ENCODE measurements around the gene ADAMTS17.

ADAMTS17 gene

GRCh38 chr15:100249096-100249815 lies 92.5 kb downstream of the ADAMTS17 start:
- no peaks in the 10 kb centered on the region for H3K79me2 ChIP-seq (ENCODE audit: low read length)

GRCh38 chr15:100248236-100248635 lies 93.5 kb downstream of the ADAMTS17 start:
- Histone ChIP-seq H3K4me3 (ENCODE audit: low read length) (no peak overlapping the region), H2AFZ (ENCODE audit: low read depth, low read length) (no peak overlapping the region), H3K27me3 (ENCODE audit: low read depth, low read length) (no peaks in the 10 kb centered on the region), H3K27ac (ENCODE audit: low read length) (no peak overlapping the region), H3K4me2 (ENCODE audit: low read length) (no peak overlapping the region), H3K79me2 (ENCODE audit: low read length) (no peaks in the 10 kb centered on the region), H3K9ac (ENCODE audit: low read length) (no peak overlapping the region), H4K20me1 (ENCODE audit: insufficient read depth, low read length) (no peaks in the 10 kb centered on the region), H3K9me3 (ENCODE audit: insufficient read depth, low read length) (no peaks in the 10 kb centered on the region), H3K4me1 (ENCODE audit: low read length) (no peaks in the 10 kb centered on the region), H3K36me3 (replicated peaks; ENCODE audit: low read depth, low read length) (no peaks in the 10 kb centered on the region)
- TF ChIP-seq, protein P1, sequence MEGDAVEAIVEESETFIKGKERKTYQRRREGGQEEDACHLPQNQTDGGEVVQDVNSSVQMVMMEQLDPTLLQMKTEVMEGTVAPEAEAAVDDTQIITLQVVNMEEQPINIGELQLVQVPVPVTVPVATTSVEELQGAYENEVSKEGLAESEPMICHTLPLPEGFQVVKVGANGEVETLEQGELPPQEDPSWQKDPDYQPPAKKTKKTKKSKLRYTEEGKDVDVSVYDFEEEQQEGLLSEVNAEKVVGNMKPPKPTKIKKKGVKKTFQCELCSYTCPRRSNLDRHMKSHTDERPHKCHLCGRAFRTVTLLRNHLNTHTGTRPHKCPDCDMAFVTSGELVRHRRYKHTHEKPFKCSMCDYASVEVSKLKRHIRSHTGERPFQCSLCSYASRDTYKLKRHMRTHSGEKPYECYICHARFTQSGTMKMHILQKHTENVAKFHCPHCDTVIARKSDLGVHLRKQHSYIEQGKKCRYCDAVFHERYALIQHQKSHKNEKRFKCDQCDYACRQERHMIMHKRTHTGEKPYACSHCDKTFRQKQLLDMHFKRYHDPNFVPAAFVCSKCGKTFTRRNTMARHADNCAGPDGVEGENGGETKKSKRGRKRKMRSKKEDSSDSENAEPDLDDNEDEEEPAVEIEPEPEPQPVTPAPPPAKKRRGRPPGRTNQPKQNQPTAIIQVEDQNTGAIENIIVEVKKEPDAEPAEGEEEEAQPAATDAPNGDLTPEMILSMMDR (IDR thresholded peaks at IDR 0.05; ENCODE audit: low read depth, low read length), result no peak

More at GRCh38 chr15:100249096-100249815, 92.5 kb downstream of the ADAMTS17 start:
- H3K36me3 ChIP-seq (replicated peaks; ENCODE audit: low read depth, low read length), result no peaks in the 10 kb centered on the region
- no peak overlapping the region for H3K9ac ChIP-seq (ENCODE audit: low read length)
- H4K20me1 ChIP-seq (ENCODE audit: insufficient read depth, low read length), result no peaks in the 10 kb centered on the region
- no peaks in the 10 kb centered on the region for H3K4me1 ChIP-seq (ENCODE audit: low read length)
- H3K4me3 ChIP-seq (ENCODE audit: low read length), result no peak overlapping the region
- H3K27ac ChIP-seq (ENCODE audit: low read length), result no peak overlapping the region
- TF ChIP-seq EZH2phosphoT487 (IDR thresholded peaks at IDR 0.05; ENCODE audit: low read depth), result no peak
- TF ChIP-seq, protein P1 (IDR thresholded peaks at IDR 0.05; ENCODE audit: low read depth, low read length), result no peak
- H3K27me3 ChIP-seq (ENCODE audit: low read depth, low read length), result no peaks in the 10 kb centered on the region
- no peak overlapping the region for H2AFZ ChIP-seq (ENCODE audit: low read depth, low read length)
- H3K9me3 ChIP-seq (ENCODE audit: insufficient read depth, low read length), result no peaks in the 10 kb centered on the region
- no peak overlapping the region for H3K4me2 ChIP-seq (ENCODE audit: low read length)

GRCh38 chr15:100247228-100248225 lies 94.2 kb downstream of the ADAMTS17 start:
- TF ChIP-seq, protein P1 (IDR thresholded peaks at IDR 0.05; ENCODE audit: low read depth, low read length), result no peak
- Histone ChIP-seq H3K4me1 (ENCODE audit: low read length) (no peaks in the 10 kb centered on the region), H3K27me3 (ENCODE audit: low read depth, low read length) (no peaks in the 10 kb centered on the region), H3K9ac (ENCODE audit: low read length) (no peak overlapping the region), H3K9me3 (ENCODE audit: insufficient read depth, low read length) (no peaks in the 10 kb centered on the region), H3K4me3 (ENCODE audit: low read length) (no peak overlapping the region), H3K27ac (ENCODE audit: low read length) (no peak overlapping the region), H4K20me1 (ENCODE audit: insufficient read depth, low read length) (no peaks in the 10 kb centered on the region), H3K79me2 (ENCODE audit: low read length) (no peaks in the 10 kb centered on the region), H2AFZ (ENCODE audit: low read depth, low read length) (no peak overlapping the region), H3K36me3 (replicated peaks; ENCODE audit: low read depth, low read length) (no peaks in the 10 kb centered on the region), H3K4me2 (ENCODE audit: low read length) (no peak overlapping the region)

DNA sequence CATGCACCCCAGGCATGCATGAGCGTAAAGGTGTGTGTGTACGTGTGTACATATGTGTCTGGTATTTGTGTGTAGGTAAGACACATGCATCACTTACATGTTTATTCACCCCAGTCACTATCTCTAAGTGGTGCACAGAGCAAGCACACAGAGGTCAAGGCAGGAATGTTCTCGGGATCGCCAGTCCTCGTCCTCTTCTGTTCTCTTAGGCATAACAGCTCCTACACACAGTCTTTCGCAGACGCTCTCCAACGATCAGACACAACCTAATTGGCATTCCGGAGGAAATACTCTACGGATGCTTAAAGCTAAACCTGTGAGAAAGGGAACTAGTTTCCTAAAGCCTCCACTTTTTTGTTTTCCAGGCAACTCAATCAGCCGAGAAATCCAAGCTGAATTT lies 95.9 kb downstream of the ADAMTS17 start:
- TF ChIP-seq EZH2phosphoT487 (IDR thresholded peaks at IDR 0.05; ENCODE audit: low read depth), result no peak
- TF ChIP-seq, protein P1 (IDR thresholded peaks at IDR 0.05; ENCODE audit: low read depth, low read length), result no peak
- H3K27ac ChIP-seq (ENCODE audit: low read length), result no peak overlapping the region
- no peak overlapping the region for H3K9ac ChIP-seq (ENCODE audit: low read length)
- no peak overlapping the region for H2AFZ ChIP-seq (ENCODE audit: low read depth, low read length)
- H3K27me3 ChIP-seq (ENCODE audit: low read depth, low read length), result no peaks in the 10 kb centered on the region
- no peaks in the 10 kb centered on the region for H4K20me1 ChIP-seq (ENCODE audit: insufficient read depth, low read length)
- H3K4me1 ChIP-seq (ENCODE audit: low read length), result no peaks in the 10 kb centered on the region
- H3K36me3 ChIP-seq (replicated peaks; ENCODE audit: low read depth, low read length), result no peaks in the 10 kb centered on the region
- no peaks in the 10 kb centered on the region for H3K79me2 ChIP-seq (ENCODE audit: low read length)
- H3K4me2 ChIP-seq (ENCODE audit: low read length), result no peak overlapping the region
- no peaks in the 10 kb centered on the region for H3K9me3 ChIP-seq (ENCODE audit: insufficient read depth, low read length)
- no peak overlapping the region for H3K4me3 ChIP-seq (ENCODE audit: low read length)

Measured in OCI-LY3 (cell line).